H1 (cell line): ENCODE measurements around the gene MGMT.

Source experiments
- CEBPB ChIP-seq: IDR thresholded peaks from 2 replicates; pipeline ENCODE4 v1.6.1; 2012; ENCODE audit warnings: low read depth, low read length
- JUND ChIP-seq: IDR thresholded peaks from 2 replicates; pipeline ENCODE4 v1.6.1; 2011; ENCODE audit warnings: mild to moderate bottlenecking, improper control_type of control experiment, low read length
- POLR2A ChIP-seq, 2 experiments: IDR thresholded peaks; 1 replicate in 1 of 2; 2 replicates in 1 of 2; pipeline ENCODE4 v1.6.1; 2011; ENCODE audit warnings: low read depth in 2 of 2, low read length in 2 of 2, mild to moderate bottlenecking in 2 of 2; ENCODE audit errors: control extremely low read depth in 1 of 2
- POU5F1 ChIP-seq: IDR thresholded peaks from 2 replicates; pipeline ENCODE4 v1.6.1; 2011; ENCODE audit warnings: low read depth, mild to moderate bottlenecking, low read length, moderate library complexity
- RAD21 ChIP-seq, 2 experiments: IDR thresholded peaks in 1 of 2; conservative IDR thresholded peaks in 1 of 2; 2 replicates each; pipeline ENCODE4 v1.6.1; 2011; ENCODE audit warnings: low read depth in 2 of 2, low read length in 2 of 2, improper control_type of control experiment in 1 of 2, inconsistent platforms in 1 of 2, mild to moderate bottlenecking in 1 of 2, moderate library complexity in 1 of 2
- SUZ12 ChIP-seq: fragments of 200-600 bp; sonication (generic); IDR thresholded peaks from 2 replicates; pipeline ENCODE4 v1.6.1; 2012; ENCODE audit warnings: mild to moderate bottlenecking, inconsistent platforms, low read length, moderate library complexity, mixed read lengths
- TAF1 ChIP-seq: IDR thresholded peaks from 2 replicates; pipeline ENCODE4 v1.6.1; 2011; ENCODE audit warnings: mild to moderate bottlenecking, low read depth, low read length
- YY1 ChIP-seq: IDR thresholded peaks from 2 replicates; pipeline ENCODE4 v1.6.1; 2011; ENCODE audit warnings: low read depth, mild to moderate bottlenecking, low read length
- TF ChIP-seq, protein P1 (sequence below), 3 experiments: IDR thresholded peaks; 1 replicate in 2 of 3; 2 replicates in 1 of 3; pipeline versions ENCODE4 v1.5.1 to v1.6.1; 2011; ENCODE audit warnings: low read length in 3 of 3, mild to moderate bottlenecking in 3 of 3, inconsistent platforms in 2 of 3, low read depth in 1 of 3, moderate library complexity in 1 of 3; ENCODE audit not compliant: insufficient read depth in 1 of 3; ENCODE audit errors: control extremely low read depth in 1 of 3

DNA sequence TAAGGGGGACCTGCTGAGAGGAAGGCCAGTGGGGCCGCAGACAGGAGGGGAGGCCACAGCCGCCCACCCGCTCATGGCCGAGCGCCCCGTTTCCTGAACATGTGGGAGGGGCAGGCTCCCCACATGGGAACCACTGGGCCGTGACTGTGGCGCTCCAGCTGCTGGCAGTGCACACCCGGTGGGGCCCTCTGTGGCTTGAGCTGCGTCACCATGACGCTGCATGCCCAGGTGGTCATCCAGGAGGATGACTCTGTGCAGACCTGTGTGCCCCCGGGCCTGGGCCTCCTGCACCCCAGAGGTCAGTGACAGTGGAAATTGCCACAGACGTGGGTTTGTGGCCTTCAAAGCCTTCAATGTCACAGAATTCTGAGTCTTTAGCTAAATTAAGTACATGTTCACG, 85.1 kb downstream of the MGMT start:
- TF ChIP-seq YY1 (no peak), POLR2A (IDR thresholded peaks at IDR 0.05; ENCODE audit: control extremely low read depth in 1 of 2, low read depth in 2 of 2, low read length in 2 of 2) (no peak), POU5F1 (no peak), SUZ12 (no peak), RAD21 (IDR thresholded peaks at IDR 0.05 in 1 of 2, conservative IDR thresholded peaks at IDR 0.05 in 1 of 2; ENCODE audit: low read depth in 2 of 2, low read length in 2 of 2) (no peak), TAF1 (no peak), JUND (no peak), CEBPB (no peak)
- TF ChIP-seq, protein P1, sequence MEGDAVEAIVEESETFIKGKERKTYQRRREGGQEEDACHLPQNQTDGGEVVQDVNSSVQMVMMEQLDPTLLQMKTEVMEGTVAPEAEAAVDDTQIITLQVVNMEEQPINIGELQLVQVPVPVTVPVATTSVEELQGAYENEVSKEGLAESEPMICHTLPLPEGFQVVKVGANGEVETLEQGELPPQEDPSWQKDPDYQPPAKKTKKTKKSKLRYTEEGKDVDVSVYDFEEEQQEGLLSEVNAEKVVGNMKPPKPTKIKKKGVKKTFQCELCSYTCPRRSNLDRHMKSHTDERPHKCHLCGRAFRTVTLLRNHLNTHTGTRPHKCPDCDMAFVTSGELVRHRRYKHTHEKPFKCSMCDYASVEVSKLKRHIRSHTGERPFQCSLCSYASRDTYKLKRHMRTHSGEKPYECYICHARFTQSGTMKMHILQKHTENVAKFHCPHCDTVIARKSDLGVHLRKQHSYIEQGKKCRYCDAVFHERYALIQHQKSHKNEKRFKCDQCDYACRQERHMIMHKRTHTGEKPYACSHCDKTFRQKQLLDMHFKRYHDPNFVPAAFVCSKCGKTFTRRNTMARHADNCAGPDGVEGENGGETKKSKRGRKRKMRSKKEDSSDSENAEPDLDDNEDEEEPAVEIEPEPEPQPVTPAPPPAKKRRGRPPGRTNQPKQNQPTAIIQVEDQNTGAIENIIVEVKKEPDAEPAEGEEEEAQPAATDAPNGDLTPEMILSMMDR (IDR thresholded peaks at IDR 0.05; ENCODE audit: control extremely low read depth in 1 of 3, insufficient read depth in 1 of 3, low read depth in 1 of 3, low read length in 3 of 3): no peak
